ENCODE measurements around the gene XYLT1. TPM values are rescaled to one million over a fixed set of nuclear protein-coding genes. Genes with fewer than 3 reads are reported as not detected.

XYLT1 gene
- polyA plus RNA-seq, 1 donor (not counting 4 experiments of a cell fraction or from before 2014, with no cell fraction given), result 4.4 TPM

- no peak for DNase-seq (ENCODE audit: low read depth, low spot score)
- H3K27me3 ChIP-seq (ENCODE audit: control insufficient read depth, extremely low read depth, insufficient read depth, low read length), result no peaks in the 10 kb centered on the region
- no peaks in the 10 kb centered on the region for H3K4me1 ChIP-seq (ENCODE audit: control insufficient read depth, extremely low read depth, insufficient read depth, low read length)
- H2AFZ ChIP-seq (ENCODE audit: control insufficient read depth, low read length), result no peak overlapping the region
- H3K9ac ChIP-seq (ENCODE audit: control insufficient read depth, extremely low read depth, insufficient read depth, low read length), result no peak overlapping the region
- TF ChIP-seq CTCF (optimal IDR thresholded peaks at IDR 0.05 in 1 of 3, IDR thresholded peaks at IDR 0.05 in 1 of 3, conservative IDR thresholded peaks at IDR 0.05 in 1 of 3; ENCODE audit: extremely low read depth in 1 of 3, insufficient read depth in 2 of 3, low read length in 3 of 3) (no peak), EZH2 (IDR thresholded peaks at IDR 0.05; ENCODE audit: low read length) (no peak)
- H3K9me1 ChIP-seq (ENCODE audit: control insufficient read depth, extremely low read depth, insufficient read depth, low read length), result no peaks in the 10 kb centered on the region
- dilution Hi-C loops (cut with MboI; ENCODE audit: extremely low pct_ligation_motif_present, low sequenced_read_pairs), result no loop called here
- no peaks in the 10 kb centered on the region for H3K79me2 ChIP-seq (ENCODE audit: control insufficient read depth, insufficient read depth, low read length)
- FAIRE-seq, result no peak
- no peaks in the 10 kb centered on the region for H3K9me3 ChIP-seq (ENCODE audit: control insufficient read depth, low read depth, low read length)
- no peaks in the 10 kb centered on the region for H3K36me3 ChIP-seq (ENCODE audit: control insufficient read depth in 2 of 2, extremely low read depth in 1 of 2, insufficient read depth in 2 of 2, low read length in 2 of 2)
- no peak overlapping the region for H3K27ac ChIP-seq (ENCODE audit: control insufficient read depth, insufficient read depth, low read length)
- H3K4me3 ChIP-seq (ENCODE audit: control insufficient read depth in 2 of 3, extremely low read depth in 1 of 3, insufficient read depth in 2 of 3, low read depth in 1 of 3, low read length in 3 of 3), result no peak overlapping the region
- H3K4me2 ChIP-seq (ENCODE audit: control insufficient read depth, extremely low read depth, insufficient read depth, low read depth, low read length), result no peak overlapping the region
- no peaks in the 10 kb centered on the region for H4K20me1 ChIP-seq (ENCODE audit: control insufficient read depth, extremely low read depth, insufficient read depth, low read length)
Measured at GRCh38 chr16:17382514-17382913, 88.2 kb downstream of the XYLT1 start.

GRCh38 chr16:17381784-17382183 lies 89.0 kb downstream of the XYLT1 start:
- Histone ChIP-seq H3K27ac (ENCODE audit: control insufficient read depth, insufficient read depth, low read length) (no peak overlapping the region), H3K27me3 (ENCODE audit: control insufficient read depth, extremely low read depth, insufficient read depth, low read length) (no peaks in the 10 kb centered on the region), H3K79me2 (ENCODE audit: control insufficient read depth, insufficient read depth, low read length) (no peaks in the 10 kb centered on the region), H3K4me3 (ENCODE audit: control insufficient read depth in 2 of 3, extremely low read depth in 1 of 3, insufficient read depth in 2 of 3, low read depth in 1 of 3, low read length in 3 of 3) (no peak overlapping the region), H3K4me1 (ENCODE audit: control insufficient read depth, extremely low read depth, insufficient read depth, low read length) (no peaks in the 10 kb centered on the region), H3K9ac (ENCODE audit: control insufficient read depth, extremely low read depth, insufficient read depth, low read length) (no peak overlapping the region), H3K36me3 (ENCODE audit: control insufficient read depth in 2 of 2, extremely low read depth in 1 of 2, insufficient read depth in 2 of 2, low read length in 2 of 2) (no peaks in the 10 kb centered on the region), H2AFZ (ENCODE audit: control insufficient read depth, low read length) (no peak overlapping the region), H3K4me2 (ENCODE audit: control insufficient read depth, extremely low read depth, insufficient read depth, low read depth, low read length) (no peak overlapping the region), H4K20me1 (ENCODE audit: control insufficient read depth, extremely low read depth, insufficient read depth, low read length) (no peaks in the 10 kb centered on the region), H3K9me3 (ENCODE audit: control insufficient read depth, low read depth, low read length) (no peaks in the 10 kb centered on the region), H3K9me1 (ENCODE audit: control insufficient read depth, extremely low read depth, insufficient read depth, low read length) (no peaks in the 10 kb centered on the region)
- dilution Hi-C loops (cut with MboI; ENCODE audit: extremely low pct_ligation_motif_present, low sequenced_read_pairs), result no loop called here
- no peak for TF ChIP-seq EZH2 (IDR thresholded peaks at IDR 0.05; ENCODE audit: low read length)
- no peak for TF ChIP-seq CTCF (optimal IDR thresholded peaks at IDR 0.05 in 1 of 3, IDR thresholded peaks at IDR 0.05 in 1 of 3, conservative IDR thresholded peaks at IDR 0.05 in 1 of 3; ENCODE audit: extremely low read depth in 1 of 3, insufficient read depth in 2 of 3, low read length in 3 of 3)
- no peak for DNase-seq (ENCODE audit: low read depth, low spot score)
- no peak for FAIRE-seq
